NCI-H446 treated with DMSO at 0.1 percent for 48 hours (cell line): ENCODE data around the gene ULK4.
"Not testable (repeated sequence)": the region's sequence is repeated elsewhere in the genome, so short reads cannot be mapped to it uniquely, and the experiment has no call there.

ENCODE experiments used
- DNase-seq: peaks from one replicate; lab custom pipeline; 2025; lab: John Stamatoyannopoulos, UW

Gene ULK4

GRCh38 chr3:41867533-41867932, 94.4 kb downstream of the ULK4 start:
- no peak for DNase-seq

- DNase-seq = no peak
Measured at GRCh38 chr3:41866298-41866697, 95.6 kb downstream of the ULK4 start.

GRCh38 chr3:41863024-41863423, 98.9 kb downstream of the ULK4 start:
- DNase-seq = no peak

- DNase-seq = not testable (repeated sequence)
Measured at GRCh38 chr3:41860489-41860888, 101.4 kb downstream of the ULK4 start.

- no peak for DNase-seq
Measured at GRCh38 chr3:41854956-41855355, 106.9 kb downstream of the ULK4 start.

- no peak for DNase-seq
Measured at GRCh38 chr3:41853540-41854196, 108.2 kb downstream of the ULK4 start.

- no peak for DNase-seq
Measured at GRCh38 chr3:41848753-41849574, 112.9 kb downstream of the ULK4 start.

GRCh38 chr3:41847679-41848078, 114.2 kb downstream of the ULK4 start:
- DNase-seq = no peak

GRCh38 chr3:41846850-41847249, 115.1 kb downstream of the ULK4 start:
- DNase-seq = no peak

GRCh38 chr3:41845826-41846225, 116.1 kb downstream of the ULK4 start:
- DNase-seq = no peak

- DNase-seq = not testable (repeated sequence)
Measured at GRCh38 chr3:41844256-41844655, 117.6 kb downstream of the ULK4 start.

- not testable (repeated sequence) for DNase-seq
Measured at GRCh38 chr3:41840936-41841668, 120.8 kb downstream of the ULK4 start.

- DNase-seq = no peak
Measured at GRCh38 chr3:41836360-41837134, 125.4 kb downstream of the ULK4 start.

- no peak for DNase-seq
Measured at GRCh38 chr3:41833628-41834027, 128.3 kb downstream of the ULK4 start.

GRCh38 chr3:41819236-41819635, 142.7 kb downstream of the ULK4 start:
- DNase-seq = no peak

GRCh38 chr3:41808618-41809017, 153.3 kb downstream of the ULK4 start:
- DNase-seq = no peak

- DNase-seq = no peak
Measured at GRCh38 chr3:41808152-41808551, 153.8 kb downstream of the ULK4 start.

GRCh38 chr3:41794748-41795589, 166.9 kb downstream of the ULK4 start:
- no peak for DNase-seq

- DNase-seq = no peak
Measured at GRCh38 chr3:41792806-41793205, 169.1 kb downstream of the ULK4 start.

GRCh38 chr3:41769106-41769505, 192.8 kb downstream of the ULK4 start:
- DNase-seq = no peak

- peak; percentile 53 for DNase-seq
Measured at GRCh38 chr3:41768363-41768762, 193.5 kb downstream of the ULK4 start.
